Measurements from ENCODE around the gene OR1J4. TPM values are rescaled to one million over a fixed set of nuclear protein-coding genes. Genes with fewer than 3 reads are reported as not detected.

The OR1J4 gene
- total and polyA plus RNA-seq, 8 donors, result 3.3 TPM; not detected in 7

DNA sequence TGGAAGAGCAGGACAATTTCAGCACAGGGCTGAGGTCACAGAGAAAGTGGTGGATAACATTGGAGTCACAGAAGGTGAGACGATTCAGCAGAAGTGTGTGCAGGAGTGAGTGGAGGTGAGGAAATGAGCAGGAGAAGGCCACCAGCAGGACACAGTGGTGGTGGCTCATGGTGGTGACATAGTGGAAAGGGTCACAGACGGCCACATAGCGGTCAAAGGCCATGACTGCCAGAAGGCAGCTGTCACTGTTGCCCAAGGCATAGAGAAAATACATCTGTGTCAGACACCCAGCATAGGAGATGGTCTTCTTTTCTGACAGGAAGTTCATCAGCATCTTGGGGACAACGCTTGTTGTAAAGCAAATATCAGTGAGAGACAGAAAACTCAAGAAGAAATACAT lies 49.0 kb downstream of the OR1J4 start:
- intact Hi-C loops (cut with DNase I; ENCODE audit: low total_unique reads), result no loop called here

More for the DNA sequence above, 49.0 kb downstream of the OR1J4 start:
- Histone ChIP-seq H3K9me3 (peaks cover 0 to 5% (median 0%) of the 10 kb centered on the region in 4 donors), H3K4me1 (no peaks in the 10 kb centered on the region), H3K36me3 (no peaks in the 10 kb centered on the region), H3K27me3 (no peaks in the 10 kb centered on the region), H3K4me3 (no peak overlapping the region), H3K27ac (no peak overlapping the region)
- 81 to 96% (median 88%) methylated on average over 4 of the region's 4 CpGs for WGBS, 5 donors
- no peak for DNase-seq
- TF ChIP-seq EP300 (IDR thresholded peaks at IDR 0.05) (no peak), POLR2AphosphoS5 (IDR thresholded peaks at IDR 0.05) (no peak), POLR2A (IDR thresholded peaks at IDR 0.05) (no peak)
- TF ChIP-seq, protein P1, sequence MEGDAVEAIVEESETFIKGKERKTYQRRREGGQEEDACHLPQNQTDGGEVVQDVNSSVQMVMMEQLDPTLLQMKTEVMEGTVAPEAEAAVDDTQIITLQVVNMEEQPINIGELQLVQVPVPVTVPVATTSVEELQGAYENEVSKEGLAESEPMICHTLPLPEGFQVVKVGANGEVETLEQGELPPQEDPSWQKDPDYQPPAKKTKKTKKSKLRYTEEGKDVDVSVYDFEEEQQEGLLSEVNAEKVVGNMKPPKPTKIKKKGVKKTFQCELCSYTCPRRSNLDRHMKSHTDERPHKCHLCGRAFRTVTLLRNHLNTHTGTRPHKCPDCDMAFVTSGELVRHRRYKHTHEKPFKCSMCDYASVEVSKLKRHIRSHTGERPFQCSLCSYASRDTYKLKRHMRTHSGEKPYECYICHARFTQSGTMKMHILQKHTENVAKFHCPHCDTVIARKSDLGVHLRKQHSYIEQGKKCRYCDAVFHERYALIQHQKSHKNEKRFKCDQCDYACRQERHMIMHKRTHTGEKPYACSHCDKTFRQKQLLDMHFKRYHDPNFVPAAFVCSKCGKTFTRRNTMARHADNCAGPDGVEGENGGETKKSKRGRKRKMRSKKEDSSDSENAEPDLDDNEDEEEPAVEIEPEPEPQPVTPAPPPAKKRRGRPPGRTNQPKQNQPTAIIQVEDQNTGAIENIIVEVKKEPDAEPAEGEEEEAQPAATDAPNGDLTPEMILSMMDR (IDR thresholded peaks at IDR 0.05), result no peak

Other genes starting within 250 kb of the OR1J4 start
- 10 to 100 TPM in 2 of 5 donors, 1 to 10 TPM in 3; 6.4 to 49.6 (median 8.1) TPM for gene PTGS1, start 148.1 kb upstream of the OR1J4 start, total RNA-seq
- 10 to 100 TPM; 14.8 to 19.4 (median 15.4) TPM for gene PTGS1, start 148.1 kb upstream of the OR1J4 start, polyA plus RNA-seq
- not detected for gene OR1J1, start 41.2 kb upstream of the OR1J4 start, total RNA-seq
- not detected for gene OR1J1, start 41.2 kb upstream of the OR1J4 start, polyA plus RNA-seq
- 1 to 10 TPM in 1 of 5 donors, not detected in 4; 6.4 TPM for gene OR1J2, start 8.3 kb upstream of the OR1J4 start, total RNA-seq
- gene OR1J2, start 8.3 kb upstream of the OR1J4 start, polyA plus RNA-seq, result not detected
- not detected for gene OR1N1, start 8.2 kb downstream of the OR1J4 start, total RNA-seq
- not detected for gene OR1N1, start 8.2 kb downstream of the OR1J4 start, polyA plus RNA-seq
- not detected for gene OR1N2, start 34.0 kb downstream of the OR1J4 start, total RNA-seq
- gene OR1N2, start 34.0 kb downstream of the OR1J4 start, polyA plus RNA-seq, result not detected
- under 1 TPM in 1 of 5 donors, not detected in 4; 0.55 TPM for gene OR1L8, start 64.2 kb downstream of the OR1J4 start, total RNA-seq
- gene OR1L8, start 64.2 kb downstream of the OR1J4 start, polyA plus RNA-seq, result not detected
- not detected for gene OR1Q1, start 95.6 kb downstream of the OR1J4 start, total RNA-seq
- not detected for gene OR1Q1, start 95.6 kb downstream of the OR1J4 start, polyA plus RNA-seq
- gene OR1B1, start 138.5 kb downstream of the OR1J4 start, total RNA-seq, result under 1 TPM in 1 of 5 donors, not detected in 4; 0.73 TPM
- gene OR1B1, start 138.5 kb downstream of the OR1J4 start, polyA plus RNA-seq, result not detected
- gene OR1L1, start 142.6 kb downstream of the OR1J4 start, total RNA-seq, result not detected
- not detected for gene OR1L1, start 142.6 kb downstream of the OR1J4 start, polyA plus RNA-seq
- not detected for gene OR1L3, start 156.0 kb downstream of the OR1J4 start, total RNA-seq
- gene OR1L3, start 156.0 kb downstream of the OR1J4 start, polyA plus RNA-seq, result not detected
- not detected for gene OR1L4, start 204.8 kb downstream of the OR1J4 start, total RNA-seq
- gene OR1L4, start 204.8 kb downstream of the OR1J4 start, polyA plus RNA-seq, result not detected
- not detected for gene OR1L6, start 223.2 kb downstream of the OR1J4 start, total RNA-seq
- not detected for gene OR1L6, start 223.2 kb downstream of the OR1J4 start, polyA plus RNA-seq

Measured in stomach (tissue), 9 donors.